NB4 (cell line): ENCODE data around the gene JCAD.

Experiments
- DNase-seq: peaks from one replicate; pipeline ENCODE4 v3.0.0; 2010; ENCODE audit warnings: low read depth
- H3K4me3 ChIP-seq: one replicate; pipeline ENCODE4 v1.5.1; 2011; ENCODE audit warnings: mild to moderate bottlenecking, low read depth, low read length, moderate library complexity
- MAX ChIP-seq: IDR thresholded peaks from 2 replicates; pipeline ENCODE4 v1.6.1; 2011; ENCODE audit warnings: low read depth, low read length
- MYC ChIP-seq: IDR thresholded peaks from 2 replicates; pipeline ENCODE4 v1.6.1; 2011; ENCODE audit warnings: low read depth, low read length
- POLR2A ChIP-seq: IDR thresholded peaks from 2 replicates; pipeline ENCODE4 v1.6.1; 2011; ENCODE audit warnings: mild to moderate bottlenecking; ENCODE audit not compliant: insufficient read length; ENCODE audit errors: extremely low read depth
- TF ChIP-seq, protein P1 (sequence below): IDR thresholded peaks from one replicate; pipeline ENCODE4 v1.5.1; 2012; ENCODE audit warnings: low read depth, low read length

JCAD gene

DNA sequence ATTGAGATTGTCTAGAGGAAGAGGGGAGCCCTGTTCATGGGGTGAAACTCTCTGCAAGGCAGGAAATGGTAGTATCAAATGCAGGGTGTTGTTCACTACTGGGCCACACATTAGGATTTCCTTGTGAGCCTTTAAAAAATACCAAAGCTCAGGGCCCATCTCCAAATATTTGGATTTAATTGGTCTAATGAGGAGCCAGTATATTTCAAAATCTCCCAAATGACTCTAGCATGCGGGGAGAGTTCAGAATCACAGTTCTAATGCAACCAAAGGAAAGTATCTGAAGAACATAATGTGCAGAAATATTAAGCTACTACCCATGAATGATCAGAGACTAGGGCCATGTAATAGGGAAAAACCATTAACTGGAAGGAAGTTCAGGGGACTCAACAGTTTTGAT is 27.3 kb downstream of the JCAD start:
- no peak for DNase-seq
- TF ChIP-seq, protein P1, sequence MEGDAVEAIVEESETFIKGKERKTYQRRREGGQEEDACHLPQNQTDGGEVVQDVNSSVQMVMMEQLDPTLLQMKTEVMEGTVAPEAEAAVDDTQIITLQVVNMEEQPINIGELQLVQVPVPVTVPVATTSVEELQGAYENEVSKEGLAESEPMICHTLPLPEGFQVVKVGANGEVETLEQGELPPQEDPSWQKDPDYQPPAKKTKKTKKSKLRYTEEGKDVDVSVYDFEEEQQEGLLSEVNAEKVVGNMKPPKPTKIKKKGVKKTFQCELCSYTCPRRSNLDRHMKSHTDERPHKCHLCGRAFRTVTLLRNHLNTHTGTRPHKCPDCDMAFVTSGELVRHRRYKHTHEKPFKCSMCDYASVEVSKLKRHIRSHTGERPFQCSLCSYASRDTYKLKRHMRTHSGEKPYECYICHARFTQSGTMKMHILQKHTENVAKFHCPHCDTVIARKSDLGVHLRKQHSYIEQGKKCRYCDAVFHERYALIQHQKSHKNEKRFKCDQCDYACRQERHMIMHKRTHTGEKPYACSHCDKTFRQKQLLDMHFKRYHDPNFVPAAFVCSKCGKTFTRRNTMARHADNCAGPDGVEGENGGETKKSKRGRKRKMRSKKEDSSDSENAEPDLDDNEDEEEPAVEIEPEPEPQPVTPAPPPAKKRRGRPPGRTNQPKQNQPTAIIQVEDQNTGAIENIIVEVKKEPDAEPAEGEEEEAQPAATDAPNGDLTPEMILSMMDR, result no peak
- TF ChIP-seq MAX (no peak), MYC (no peak), POLR2A (no peak)
- no peak overlapping the region for H3K4me3 ChIP-seq

- TF ChIP-seq MAX, result no peak
- no peak for TF ChIP-seq POLR2A
- TF ChIP-seq MYC, result no peak
- TF ChIP-seq, protein P1, result no peak
- H3K4me3 ChIP-seq, result no peak overlapping the region
- DNase-seq, result no peak
These were observed 29.5 kb downstream of the JCAD start for GRCh38 chr10:30029872-30030256.

GRCh38 chr10:30029164-30029871 is 30.1 kb downstream of the JCAD start:
- TF ChIP-seq MAX (no peak), POLR2A (no peak), MYC (no peak)
- TF ChIP-seq, protein P1, result no peak
- DNase-seq, result no peak
- no peak overlapping the region for H3K4me3 ChIP-seq

DNA sequence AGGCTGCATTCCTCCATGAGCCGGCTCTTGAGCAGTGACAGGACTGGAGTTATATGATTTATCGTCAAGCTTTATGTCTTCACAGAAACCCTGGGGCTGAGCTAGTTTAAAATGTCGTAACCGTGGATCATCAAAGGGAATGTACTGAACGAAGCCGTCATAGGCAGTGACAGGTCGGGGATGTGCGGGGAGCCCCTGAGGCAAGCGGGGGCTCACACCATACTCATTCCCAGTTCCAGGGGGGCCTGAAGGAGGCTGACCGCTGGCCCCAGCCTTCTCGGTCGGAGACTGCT is 30.7 kb downstream of the JCAD start:
- TF ChIP-seq, protein P1, result no peak
- no peak for TF ChIP-seq MYC
- no peak for TF ChIP-seq POLR2A
- TF ChIP-seq MAX, result no peak
- H3K4me3 ChIP-seq, result no peak overlapping the region
- no peak for DNase-seq

DNA sequence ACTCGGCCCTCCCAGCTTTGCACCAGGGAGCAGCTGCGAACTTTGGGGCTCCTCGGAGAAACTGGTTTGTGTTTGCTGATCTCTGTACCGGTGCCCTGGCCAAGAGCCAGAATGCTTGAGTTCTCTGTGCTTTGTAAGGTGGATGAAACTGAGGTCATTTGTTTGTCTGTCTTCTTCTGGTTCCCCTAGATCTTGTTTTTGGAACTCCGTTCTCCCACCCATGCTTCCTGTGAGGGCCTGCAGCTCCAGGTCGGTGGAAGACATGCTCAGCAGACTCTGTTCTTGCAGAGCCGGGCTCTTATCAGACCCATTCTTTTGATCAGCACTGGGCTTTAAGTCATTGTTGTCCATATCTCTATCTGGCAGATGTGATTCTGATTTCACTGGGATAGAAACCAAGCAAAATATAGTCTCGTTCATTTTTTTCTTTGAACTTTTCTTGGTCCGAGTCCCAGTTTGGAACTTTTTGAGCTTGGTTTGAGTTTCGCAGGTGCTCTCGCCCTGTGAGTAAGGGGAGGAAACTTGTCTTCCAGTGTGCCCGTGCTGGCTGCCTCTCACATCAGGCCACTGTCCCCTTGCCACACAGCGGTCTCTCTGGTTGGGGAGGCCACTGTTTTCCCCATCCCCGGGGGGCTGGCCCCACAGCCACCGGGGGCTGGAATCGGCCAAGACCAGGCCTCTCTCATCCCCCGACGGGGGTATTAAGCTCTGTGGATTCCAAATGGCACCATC is 31.2 kb downstream of the JCAD start:
- no peak overlapping the region for H3K4me3 ChIP-seq
- TF ChIP-seq MYC (no peak), MAX (no peak), POLR2A (no peak)
- TF ChIP-seq, protein P1, result no peak
- no peak for DNase-seq
